ENCODE results near the gene RFT1. TPM values are rescaled to one million over a fixed set of nuclear protein-coding genes. Genes with fewer than 3 reads are reported as not detected.
A peak's percentile ranks its signal among the peaks of the same experiment; 100 is the strongest.

RFT1 gene
- total and polyA plus RNA-seq, 2 donors (not counting 1 experiment from before 2014, with no cell fraction given) = 9.7 to 20.5 TPM

DNA sequence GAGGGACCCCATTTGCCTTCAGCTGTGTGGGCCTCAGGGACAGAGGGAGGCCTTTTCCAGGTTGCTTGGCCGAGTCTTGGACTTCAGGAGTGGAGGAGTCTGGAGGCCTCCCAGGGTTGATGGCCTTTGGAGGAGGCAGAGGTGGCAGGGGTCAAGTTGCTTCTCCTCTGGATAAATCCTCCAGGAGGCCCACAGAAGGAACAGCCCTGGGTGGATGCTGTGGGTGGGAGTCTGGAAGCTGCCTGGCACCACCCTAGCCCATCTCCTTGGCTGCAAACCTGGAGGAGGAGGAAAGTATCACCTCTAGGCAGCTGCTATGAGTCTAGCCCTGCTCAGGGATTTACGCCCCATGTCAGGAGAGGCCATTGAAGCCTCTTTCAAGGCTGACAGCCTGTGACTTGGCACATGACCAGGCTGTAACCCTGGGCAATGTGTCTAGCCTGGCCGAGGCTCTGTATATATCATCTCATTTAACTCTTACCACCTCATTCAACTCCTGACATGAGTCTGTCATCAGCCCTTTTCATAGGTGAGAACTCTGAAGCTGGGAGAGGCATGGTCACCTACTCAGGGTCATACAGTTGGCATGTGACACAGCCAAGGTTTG is 27.8 kb upstream of the RFT1 start:
- Histone ChIP-seq H3K27me3 (ENCODE audit: control insufficient read depth, insufficient read depth, low read length) (peaks cover 10% of the 10 kb centered on the region), H3K27ac (ENCODE audit: insufficient read depth, low read length) (no peak overlapping the region), H3K36me3 (ENCODE audit: control insufficient read depth, insufficient read depth, low read length) (no peaks in the 10 kb centered on the region), H2AFZ (ENCODE audit: low read length) (no peak overlapping the region), H3K4me3 (replicated peaks in 1 of 4; ENCODE audit: control extremely low read depth in 1 of 4, insufficient read depth in 1 of 4, low read depth in 3 of 4, low read length in 4 of 4) (no peak overlapping the region), H3K4me1 (ENCODE audit: control insufficient read depth, extremely low read depth, insufficient read depth, low read length) (peaks cover 11% of the 10 kb centered on the region), H3K79me2 (ENCODE audit: control insufficient read depth, insufficient read depth, low read length) (peaks cover 8% of the 10 kb centered on the region), H4K20me1 (ENCODE audit: control insufficient read depth, extremely low read depth, insufficient read depth, low read length) (no peaks in the 10 kb centered on the region), H3K9ac (ENCODE audit: insufficient read depth, low read length) (no peak overlapping the region), H3K9me3 (ENCODE audit: control insufficient read depth, insufficient read depth, low read depth, low read length) (no peaks in the 10 kb centered on the region), H3K4me2 (ENCODE audit: extremely low read depth, insufficient read depth, low read length) (no peak overlapping the region)
- no peak for DNase-seq (ENCODE audit: low read depth in 2 of 2)
- TF ChIP-seq, protein P1, sequence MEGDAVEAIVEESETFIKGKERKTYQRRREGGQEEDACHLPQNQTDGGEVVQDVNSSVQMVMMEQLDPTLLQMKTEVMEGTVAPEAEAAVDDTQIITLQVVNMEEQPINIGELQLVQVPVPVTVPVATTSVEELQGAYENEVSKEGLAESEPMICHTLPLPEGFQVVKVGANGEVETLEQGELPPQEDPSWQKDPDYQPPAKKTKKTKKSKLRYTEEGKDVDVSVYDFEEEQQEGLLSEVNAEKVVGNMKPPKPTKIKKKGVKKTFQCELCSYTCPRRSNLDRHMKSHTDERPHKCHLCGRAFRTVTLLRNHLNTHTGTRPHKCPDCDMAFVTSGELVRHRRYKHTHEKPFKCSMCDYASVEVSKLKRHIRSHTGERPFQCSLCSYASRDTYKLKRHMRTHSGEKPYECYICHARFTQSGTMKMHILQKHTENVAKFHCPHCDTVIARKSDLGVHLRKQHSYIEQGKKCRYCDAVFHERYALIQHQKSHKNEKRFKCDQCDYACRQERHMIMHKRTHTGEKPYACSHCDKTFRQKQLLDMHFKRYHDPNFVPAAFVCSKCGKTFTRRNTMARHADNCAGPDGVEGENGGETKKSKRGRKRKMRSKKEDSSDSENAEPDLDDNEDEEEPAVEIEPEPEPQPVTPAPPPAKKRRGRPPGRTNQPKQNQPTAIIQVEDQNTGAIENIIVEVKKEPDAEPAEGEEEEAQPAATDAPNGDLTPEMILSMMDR (conservative IDR thresholded peaks at IDR 0.05 in 1 of 2, IDR thresholded peaks at IDR 0.05 in 1 of 2; ENCODE audit: low read depth in 1 of 2, low read length in 2 of 2) = no peak

DNA sequence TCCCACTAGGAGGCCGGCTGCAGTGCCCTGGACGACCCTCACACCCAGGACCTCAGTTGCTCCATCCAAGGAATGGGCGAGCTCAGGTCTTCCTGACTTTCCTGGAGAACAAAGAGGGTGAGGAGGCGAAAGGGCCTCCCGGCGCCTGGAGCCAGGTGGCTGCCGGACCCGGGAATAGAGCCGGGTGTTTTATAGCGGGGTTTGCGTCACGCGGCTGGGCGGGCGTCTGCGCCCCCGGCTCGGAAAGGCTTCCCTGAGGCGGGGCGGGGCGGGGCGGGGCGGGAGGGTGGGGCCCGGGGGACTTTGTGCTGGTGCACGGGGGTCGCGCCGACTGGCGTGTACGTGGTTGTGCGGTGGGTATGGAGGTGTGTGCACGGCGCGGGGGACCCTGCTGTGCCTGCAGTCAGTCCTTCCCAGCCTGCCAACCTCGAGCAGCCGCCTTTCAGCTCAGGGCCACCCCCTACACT is 26.2 kb upstream of the RFT1 start:
- no peak overlapping the region for H3K4me2 ChIP-seq (ENCODE audit: extremely low read depth, insufficient read depth, low read length)
- TF ChIP-seq, protein P1 (conservative IDR thresholded peaks at IDR 0.05 in 1 of 2, IDR thresholded peaks at IDR 0.05 in 1 of 2; ENCODE audit: low read depth in 1 of 2, low read length in 2 of 2) = no peak
- TF ChIP-seq EZH2 (IDR thresholded peaks at IDR 0.05; ENCODE audit: low read length, missing control alignments) = no peak
- H2AFZ ChIP-seq (ENCODE audit: low read length) = no peak overlapping the region
- peak in 1 of 2 donors; percentile 16 for DNase-seq (ENCODE audit: low read depth in 2 of 2)
- H3K79me2 ChIP-seq (ENCODE audit: control insufficient read depth, insufficient read depth, low read length) = peaks cover 2% of the 10 kb centered on the region
- peaks cover 10% of the 10 kb centered on the region for H3K27me3 ChIP-seq (ENCODE audit: control insufficient read depth, insufficient read depth, low read length)
- no peaks in the 10 kb centered on the region for H3K36me3 ChIP-seq (ENCODE audit: control insufficient read depth, insufficient read depth, low read length)
- no peaks in the 10 kb centered on the region for H3K9me3 ChIP-seq (ENCODE audit: control insufficient read depth, insufficient read depth, low read depth, low read length)
- no peak overlapping the region for H3K9ac ChIP-seq (ENCODE audit: insufficient read depth, low read length)
- no peaks in the 10 kb centered on the region for H4K20me1 ChIP-seq (ENCODE audit: control insufficient read depth, extremely low read depth, insufficient read depth, low read length)
- H3K27ac ChIP-seq (ENCODE audit: insufficient read depth, low read length) = no peak overlapping the region
- H3K4me1 ChIP-seq (ENCODE audit: control insufficient read depth, extremely low read depth, insufficient read depth, low read length) = peaks cover 6% of the 10 kb centered on the region
- H3K4me3 ChIP-seq (replicated peaks in 1 of 4; ENCODE audit: control extremely low read depth in 1 of 4, insufficient read depth in 1 of 4, low read depth in 3 of 4, low read length in 4 of 4) = no peak overlapping the region

DNA sequence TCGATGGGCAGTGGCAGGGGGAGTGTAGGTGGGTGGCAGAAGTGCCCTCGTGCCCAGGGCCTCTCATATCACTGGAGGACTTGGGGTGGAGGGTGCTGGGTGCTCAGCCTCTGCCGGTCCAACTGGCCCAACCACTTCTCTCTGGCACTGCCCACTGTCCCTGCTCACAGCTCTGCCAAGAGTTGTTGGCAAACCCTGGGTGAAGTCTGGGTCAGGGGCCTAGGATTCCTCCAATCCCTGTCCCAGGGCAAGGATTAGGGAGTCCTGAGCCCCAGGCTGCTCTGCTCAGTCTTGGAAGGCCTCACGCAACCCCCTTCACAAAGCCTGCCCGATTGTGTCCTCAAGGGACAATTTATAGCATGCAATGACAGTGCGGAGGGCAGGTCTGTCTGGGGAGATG is 25.5 kb upstream of the RFT1 start:
- no peak for DNase-seq (ENCODE audit: low read depth in 2 of 2)
- Histone ChIP-seq H3K4me3 (replicated peaks in 1 of 4; ENCODE audit: control extremely low read depth in 1 of 4, insufficient read depth in 1 of 4, low read depth in 3 of 4, low read length in 4 of 4) (no peak overlapping the region), H3K4me1 (ENCODE audit: control insufficient read depth, extremely low read depth, insufficient read depth, low read length) (peaks cover 6% of the 10 kb centered on the region)

More for the DNA sequence above, 25.5 kb upstream of the RFT1 start:
- H3K27me3 ChIP-seq (ENCODE audit: control insufficient read depth, insufficient read depth, low read length) = peaks cover 10% of the 10 kb centered on the region
- no peaks in the 10 kb centered on the region for H3K9me3 ChIP-seq (ENCODE audit: control insufficient read depth, insufficient read depth, low read depth, low read length)
- no peaks in the 10 kb centered on the region for H3K36me3 ChIP-seq (ENCODE audit: control insufficient read depth, insufficient read depth, low read length)
- no peak overlapping the region for H3K9ac ChIP-seq (ENCODE audit: insufficient read depth, low read length)
- no peak overlapping the region for H3K4me2 ChIP-seq (ENCODE audit: extremely low read depth, insufficient read depth, low read length)
- H3K79me2 ChIP-seq (ENCODE audit: control insufficient read depth, insufficient read depth, low read length) = no peaks in the 10 kb centered on the region
- H3K27ac ChIP-seq (ENCODE audit: insufficient read depth, low read length) = no peak overlapping the region
- no peaks in the 10 kb centered on the region for H4K20me1 ChIP-seq (ENCODE audit: control insufficient read depth, extremely low read depth, insufficient read depth, low read length)
- no peak overlapping the region for H2AFZ ChIP-seq (ENCODE audit: low read length)
- TF ChIP-seq, protein P1 (conservative IDR thresholded peaks at IDR 0.05 in 1 of 2, IDR thresholded peaks at IDR 0.05 in 1 of 2; ENCODE audit: low read depth in 1 of 2, low read length in 2 of 2) = no peak
- no peak for TF ChIP-seq EZH2 (IDR thresholded peaks at IDR 0.05; ENCODE audit: low read length, missing control alignments)

Data from fibroblast of lung (primary cell).